Measurements from ENCODE around the gene SCFD2. TPM values are rescaled to one million over a fixed set of nuclear protein-coding genes. Genes with fewer than 3 reads are reported as not detected.

SCFD2 gene
- total and polyA plus RNA-seq, 4 donors = 5.2 to 28.7 (median 16.4) TPM

- peaks cover 0 to 21% (median 7%) of the 10 kb centered on the region in 4 donors for H3K36me3 ChIP-seq (ENCODE audit: control insufficient read depth in 4 of 4, insufficient read depth in 4 of 4, low read length in 4 of 4)
- H3K4me3 ChIP-seq = no peak overlapping the region
- WGBS, 2 donors = 61 to 74% methylated on average over 8 of the region's 8 CpGs
- peak; percentile 30 to 71 (median 56) for DNase-seq
- H3K27ac ChIP-seq (ENCODE audit: low read depth in 1 of 2, low read length in 1 of 2) = peak overlapping the region in 1 of 2 donors; percentile 2
- H3K27me3 ChIP-seq (ENCODE audit: control insufficient read depth in 3 of 3, insufficient read depth in 3 of 3, low read length in 2 of 3) = no peaks in the 10 kb centered on the region
- no peak for ATAC-seq (ENCODE audit: insufficient read depth, low FRiP score)
- TF ChIP-seq CTCF (IDR thresholded peaks at IDR 0.05; ENCODE audit: control extremely low read depth, extremely low read depth) = no peak
- no peak overlapping the region for H3K9ac ChIP-seq (ENCODE audit: insufficient read depth in 1 of 2, low read length in 2 of 2)
- H3K9me3 ChIP-seq (ENCODE audit: control insufficient read depth in 4 of 4, insufficient read depth in 3 of 4, low read length in 3 of 4) = peaks cover 0 to 2% (median 0%) of the 10 kb centered on the region in 4 donors
- peaks cover 13 to 63% (median 35%) of the 10 kb centered on the region in 5 donors for H3K4me1 ChIP-seq (ENCODE audit: control insufficient read depth in 5 of 5, insufficient read depth in 5 of 5, low read length in 5 of 5)
These were observed 497.7 kb downstream of the SCFD2 start for GRCh38 chr4:52868133-52868532.

- peaks cover 15 to 69% (median 35%) of the 10 kb centered on the region in 5 donors for H3K4me1 ChIP-seq (ENCODE audit: control insufficient read depth in 5 of 5, insufficient read depth in 5 of 5, low read length in 5 of 5)
- no peak overlapping the region for H3K4me3 ChIP-seq
- H3K27ac ChIP-seq (ENCODE audit: low read depth in 1 of 2, low read length in 1 of 2) = no peak overlapping the region
- no peak for DNase-seq
- 97 to 98% methylated on average over 4 of the region's 4 CpGs for WGBS, 2 donors
- no peaks in the 10 kb centered on the region for H3K27me3 ChIP-seq (ENCODE audit: control insufficient read depth in 3 of 3, insufficient read depth in 3 of 3, low read length in 2 of 3)
- no peak for TF ChIP-seq CTCF (IDR thresholded peaks at IDR 0.05; ENCODE audit: control extremely low read depth, extremely low read depth)
- H3K36me3 ChIP-seq (ENCODE audit: control insufficient read depth in 4 of 4, insufficient read depth in 4 of 4, low read length in 4 of 4) = peaks cover 0 to 21% (median 7%) of the 10 kb centered on the region in 4 donors
- H3K9ac ChIP-seq (ENCODE audit: insufficient read depth in 1 of 2, low read length in 2 of 2) = no peak overlapping the region
- peaks cover 0 to 2% (median 0%) of the 10 kb centered on the region in 4 donors for H3K9me3 ChIP-seq (ENCODE audit: control insufficient read depth in 4 of 4, insufficient read depth in 3 of 4, low read length in 3 of 4)
- no peak for ATAC-seq (ENCODE audit: insufficient read depth, low FRiP score)
These were observed 498.7 kb downstream of the SCFD2 start for GRCh38 chr4:52867163-52867562.

- H3K4me1 ChIP-seq (ENCODE audit: control insufficient read depth in 5 of 5, insufficient read depth in 5 of 5, low read length in 5 of 5) = peaks cover 15 to 69% (median 35%) of the 10 kb centered on the region in 5 donors
- DNase-seq = no peak
- 78 to 80% methylated on average over 4 of the region's 4 CpGs for WGBS, 2 donors
- no peak for TF ChIP-seq CTCF (IDR thresholded peaks at IDR 0.05; ENCODE audit: control extremely low read depth, extremely low read depth)
- H3K27me3 ChIP-seq (ENCODE audit: control insufficient read depth in 3 of 3, insufficient read depth in 3 of 3, low read length in 2 of 3) = no peaks in the 10 kb centered on the region
- H3K36me3 ChIP-seq (ENCODE audit: control insufficient read depth in 4 of 4, insufficient read depth in 4 of 4, low read length in 4 of 4) = peaks cover 0 to 21% (median 7%) of the 10 kb centered on the region in 4 donors
- no peak overlapping the region for H3K27ac ChIP-seq (ENCODE audit: low read depth in 1 of 2, low read length in 1 of 2)
- no peak overlapping the region for H3K9ac ChIP-seq (ENCODE audit: insufficient read depth in 1 of 2, low read length in 2 of 2)
- H3K9me3 ChIP-seq (ENCODE audit: control insufficient read depth in 4 of 4, insufficient read depth in 3 of 4, low read length in 3 of 4) = peaks cover 0 to 2% (median 0%) of the 10 kb centered on the region in 4 donors
- no peak for ATAC-seq (ENCODE audit: insufficient read depth, low FRiP score)
- H3K4me3 ChIP-seq = no peak overlapping the region
These were observed 499.1 kb downstream of the SCFD2 start for GRCh38 chr4:52866734-52867133.

GRCh38 chr4:52865300-52865699 is 500.6 kb downstream of the SCFD2 start:
- DNase-seq (no peak), ATAC-seq (ENCODE audit: insufficient read depth, low FRiP score) (no peak)
- H3K27ac ChIP-seq (ENCODE audit: low read depth in 1 of 2, low read length in 1 of 2) = no peak overlapping the region
- WGBS, 2 donors = 79 to 89% methylated on average over 9 of the region's 9 CpGs
- peaks cover 0 to 21% (median 7%) of the 10 kb centered on the region in 4 donors for H3K36me3 ChIP-seq (ENCODE audit: control insufficient read depth in 4 of 4, insufficient read depth in 4 of 4, low read length in 4 of 4)
- TF ChIP-seq CTCF (IDR thresholded peaks at IDR 0.05; ENCODE audit: control extremely low read depth, extremely low read depth) = no peak
- H3K27me3 ChIP-seq (ENCODE audit: control insufficient read depth in 3 of 3, insufficient read depth in 3 of 3, low read length in 2 of 3) = no peaks in the 10 kb centered on the region
- H3K9ac ChIP-seq (ENCODE audit: insufficient read depth in 1 of 2, low read length in 2 of 2) = no peak overlapping the region
- peaks cover 11 to 76% (median 36%) of the 10 kb centered on the region in 5 donors for H3K4me1 ChIP-seq (ENCODE audit: control insufficient read depth in 5 of 5, insufficient read depth in 5 of 5, low read length in 5 of 5)
- H3K9me3 ChIP-seq (ENCODE audit: control insufficient read depth in 4 of 4, insufficient read depth in 3 of 4, low read length in 3 of 4) = peaks cover 0 to 2% (median 0%) of the 10 kb centered on the region in 4 donors
- no peak overlapping the region for H3K4me3 ChIP-seq

All from lung (tissue), 12 donors.